Measurements from ENCODE around the gene DBP.

DBP gene

GRCh38 chr19:48627201-48627864 is 9.8 kb downstream of the DBP start:
- no peak for DNase-seq

GRCh38 chr19:48625891-48626327 is 11.3 kb downstream of the DBP start:
- no peak for DNase-seq

- DNase-seq, result no peak
These were observed 12.1 kb downstream of the DBP start for GRCh38 chr19:48624791-48625723.

GRCh38 chr19:48624067-48624594 is 13.0 kb downstream of the DBP start:
- peak; percentile 87 to 98 (median 89) for DNase-seq

GRCh38 chr19:48623556-48624066 is 13.6 kb downstream of the DBP start:
- DNase-seq, result no peak

- DNase-seq, result no peak
These were observed 17.2 kb downstream of the DBP start for GRCh38 chr19:48619692-48620585.

- DNase-seq, result peak; percentile 83 to 99 (median 89)
These were observed 18.1 kb downstream of the DBP start, which contains the start of the genes RPL18 and SPHK2 for GRCh38 chr19:48618916-48619691. RPL18 (minus strand) TSS chr19:48619178; CDS start chr19:48619143, 35 bp downstream. SPHK2 (plus strand) TSS chr19:48619506; CDS start chr19:48620515, 1,009 bp downstream.

- DNase-seq, result no peak
These were observed 18.8 kb downstream of the DBP start for GRCh38 chr19:48618278-48618915.

- DNase-seq, result no peak
These were observed 19.8 kb downstream of the DBP start for GRCh38 chr19:48617146-48617937.

- DNase-seq, result no peak
These were observed 20.6 kb downstream of the DBP start for GRCh38 chr19:48616491-48617056.

- no peak for DNase-seq
These were observed 21.1 kb downstream of the DBP start for GRCh38 chr19:48616041-48616436.

GRCh38 chr19:48615231-48616040 is 21.7 kb downstream of the DBP start:
- DNase-seq, result no peak

- DNase-seq, result no peak
These were observed 22.5 kb downstream of the DBP start, which contains the start of gene FAM83E for GRCh38 chr19:48614436-48615230. FAM83E (minus strand) TSS chr19:48615076; CDS start chr19:48613372, 1,704 bp downstream.

GRCh38 chr19:48613852-48614435 is 23.2 kb downstream of the DBP start:
- no peak for DNase-seq

GRCh38 chr19:48613024-48613851 is 23.9 kb downstream of the DBP start:
- DNase-seq, result no peak

GRCh38 chr19:48611872-48612271 is 25.3 kb downstream of the DBP start:
- DNase-seq, result no peak

All from T-helper 1 cell (primary cell).